B cell (primary cell): ENCODE measurements around the gene NPTX2. TPM values are rescaled to one million over a fixed set of nuclear protein-coding genes. Genes with fewer than 3 reads are reported as not detected.

Experiments
- ATAC-seq: fragments of 200-7000 bp; cut with Tn5 transposase; one replicate; pipeline ENCODE4 v1.10.0; 2021; ENCODE audit warnings: low read depth, mild to moderate bottlenecking, moderate number of reproducible peaks, moderate library complexity
- CTCF ChIA-PET: fragments of 350-600 bp; sonication (Branson Sonifier 250); formaldehyde crosslinking; loops from one replicate; lab custom pipeline; 2021; ENCODE audit warnings: antibody characterized with exemption, inconsistent platforms; lab: Charles Lee
- POLR2A ChIA-PET: fragments of 350-600 bp; sonication (Branson Sonifier 250); formaldehyde crosslinking; loops from one replicate; lab custom pipeline; 2021; ENCODE audit warnings: antibody characterized with exemption; lab: Charles Lee
- DNase-seq: peaks from one replicate; pipeline ENCODE4 v3.0.0; 2013
- H2AFZ ChIP-seq: 2 replicates; pipeline ENCODE4 v1.6.1; 2012; ENCODE audit warnings: mild to moderate bottlenecking, low read depth, low read length; ENCODE audit not compliant: insufficient read depth, poor library complexity, severe bottlenecking
- H3K27ac ChIP-seq, 2 donors: 1 replicate in 1 of 2; 2 replicates in 1 of 2; pipeline ENCODE4 v1.5.1; 2012 to 2013; ENCODE audit warnings: low read length in 2 of 2, mild to moderate bottlenecking in 2 of 2, moderate library complexity in 1 of 2
- H3K27me3 ChIP-seq, 4 experiments: fragments of 200-600 bp in 1 of 4; sonication (generic) in 1 of 4; replicated peaks in 1 of 4; 1 replicate in 2 of 4; 2 replicates in 2 of 4; pipeline versions ENCODE4 v1.6.1 to v1.7.0; 2013 to 2016; ENCODE audit warnings: low read length in 3 of 4, mild to moderate bottlenecking in 2 of 4, mixed read lengths in 1 of 4, moderate library complexity in 1 of 4; ENCODE audit not compliant: insufficient read depth in 4 of 4, control insufficient read depth in 3 of 4; ENCODE audit errors: control extremely low read depth in 1 of 4
- H3K36me3 ChIP-seq, 2 experiments: replicated peaks in 1 of 2; 1 replicate in 1 of 2; 2 replicates in 1 of 2; pipeline versions ENCODE4 v1.6.1 to v1.7.1; 2013; ENCODE audit warnings: low read length in 1 of 2; ENCODE audit not compliant: insufficient read depth in 2 of 2, control insufficient read depth in 1 of 2; ENCODE audit errors: control extremely low read depth in 1 of 2, extremely low read depth in 1 of 2
- H3K4me1 ChIP-seq, 2 donors: fragments of 200-600 bp in 1 of 2; sonication (generic) in 1 of 2; 1 replicate in 1 of 2; 2 replicates in 1 of 2; pipeline versions ENCODE4 v1.5.1 to v1.6.1; 2013 to 2017; ENCODE audit warnings: low read length in 2 of 2; ENCODE audit not compliant: control insufficient read depth in 2 of 2, insufficient read depth in 2 of 2
- H3K4me2 ChIP-seq: replicated peaks from 2 replicates; pipeline ENCODE3; 2012; ENCODE audit warnings: mild to moderate bottlenecking, low read depth, low read length; ENCODE audit not compliant: poor library complexity, severe bottlenecking
- H3K4me3 ChIP-seq, 5 experiments: fragments of 200-600 bp in 1 of 5; sonication (generic) in 1 of 5; 1 replicate in 3 of 5; 2 replicates in 2 of 5; pipeline versions ENCODE4 v1.5.1 to v1.7.0; 2011 to 2016; ENCODE audit warnings: low read length in 4 of 5, mild to moderate bottlenecking in 4 of 5, low read depth in 2 of 5, control low read depth in 1 of 5, moderate library complexity in 1 of 5; ENCODE audit not compliant: insufficient read depth in 1 of 5; ENCODE audit errors: control extremely low read depth in 1 of 5, extremely low read depth in 1 of 5
- H3K79me2 ChIP-seq: fragments of 200-600 bp; sonication (generic); one replicate; pipeline ENCODE4 v1.6.0; 2016; ENCODE audit warnings: low read length; ENCODE audit not compliant: control insufficient read depth, insufficient read depth
- H3K9ac ChIP-seq: fragments of 200-600 bp; sonication (generic); 2 replicates; pipeline ENCODE4 v1.6.1; 2017; ENCODE audit warnings: mild to moderate bottlenecking, low read length, moderate library complexity
- H3K9me3 ChIP-seq, 3 donors: one replicate each; pipeline versions ENCODE4 v1.6.1 to v1.7.1; 2013; ENCODE audit warnings: low read length in 2 of 3; ENCODE audit not compliant: control insufficient read depth in 2 of 3, insufficient read depth in 1 of 3; ENCODE audit errors: control extremely low read depth in 1 of 3
- H4K20me1 ChIP-seq: 2 replicates; pipeline ENCODE4 v1.6.0; 2012; ENCODE audit warnings: mild to moderate bottlenecking, low read length; ENCODE audit not compliant: insufficient read depth, control insufficient read depth, poor library complexity, severe bottlenecking
- H3K27ac Mint-ChIP-seq: one replicate; pipeline ENCODE4 v1.8.0; 2021; ENCODE audit warnings: mixed read lengths
- H3K27me3 Mint-ChIP-seq: one replicate; pipeline ENCODE4 v1.8.0; 2021; ENCODE audit warnings: mixed read lengths
- H3K4me1 Mint-ChIP-seq: one replicate; pipeline ENCODE4 v1.8.0; 2021; ENCODE audit warnings: mixed read lengths
- H3K4me3 Mint-ChIP-seq: one replicate; pipeline ENCODE4 v1.8.0; 2021; ENCODE audit warnings: mixed read lengths
- H3K9me3 Mint-ChIP-seq: one replicate; pipeline ENCODE4 v1.8.0; 2022; ENCODE audit warnings: mixed read lengths; ENCODE audit not compliant: insufficient read depth
- CTCF ChIP-seq: fragments of 200-600 bp; IDR thresholded peaks from one replicate; pipeline ENCODE4 v1.8.0; 2022; ENCODE audit warnings: antibody characterized with exemption, mild to moderate bottlenecking
- EZH2 ChIP-seq: IDR thresholded peaks from 2 replicates; pipeline ENCODE4 v1.6.1; 2012; ENCODE audit warnings: borderline replicate concordance, low read depth, mild to moderate bottlenecking, moderate library complexity, low read length; ENCODE audit not compliant: insufficient read depth, poor library complexity, severe bottlenecking
- WGBS: methylation state at CpG from one replicate; pipeline ENCODE4 v1.1.5; 2013; ENCODE audit warnings: missing lambda C conversion rate; ENCODE audit not compliant: insufficient coverage; 5-methylcytosine and 5-hydroxymethylcytosine counted together
- intact Hi-C: fragments of 100-400 bp; cut with micrococcal nuclease; formaldehyde crosslinking; loops from one replicate; pipeline ENCODE4 v1.10.0; 2022
- polyA plus RNA-seq: library from polyadenylated mRNA; depleted of rRNA; stranded (reverse); fragments of >200 nt; gene quantifications from 2 replicates; pipeline ENCODE4 v1.2.3, GENCODE V29; 2012
- total RNA-seq, 2 donors: library from RNA; stranded (reverse); fragments of 120-200 nt in 1 of 2; gene quantifications; 1 replicate in 1 of 2; 2 replicates in 1 of 2; pipeline versions ENCODE4 v1.2.3 to v1.2.4, GENCODE V29; 2013 to 2022

The NPTX2 gene
- total and polyA plus RNA-seq, 2 donors (not counting 1 experiment from before 2014, with no cell fraction given): not detected

- no peaks in the 10 kb centered on the region for H3K36me3 ChIP-seq
- no peak overlapping the region for H3K4me3 Mint-ChIP-seq
- TF ChIP-seq CTCF: no peak
- no peak for TF ChIP-seq EZH2
- CTCF ChIA-PET: no interaction called here
- H3K4me1 ChIP-seq: no peaks in the 10 kb centered on the region
- no peak overlapping the region for H3K9ac ChIP-seq
- peaks cover 3% of the 10 kb centered on the region for H3K9me3 Mint-ChIP-seq
- H3K4me2 ChIP-seq: no peak overlapping the region
- no peak overlapping the region for H3K4me3 ChIP-seq
- H3K4me1 Mint-ChIP-seq: no peaks in the 10 kb centered on the region
- no peak overlapping the region for H3K27ac Mint-ChIP-seq
- no peak overlapping the region for H3K27ac ChIP-seq
- ATAC-seq: no peak
- intact Hi-C loops: no loop called here
- no peak for DNase-seq
- H3K27me3 Mint-ChIP-seq: peaks cover 12% of the 10 kb centered on the region
- H2AFZ ChIP-seq: no peak overlapping the region
- no peaks in the 10 kb centered on the region for H4K20me1 ChIP-seq
- 80% methylated on average over 22 of the region's 22 CpGs for WGBS
- POLR2A ChIA-PET: no interaction called here
- H3K79me2 ChIP-seq: no peaks in the 10 kb centered on the region
- H3K9me3 ChIP-seq: peaks cover 0 to 4% (median 0%) of the 10 kb centered on the region in 3 donors
- H3K27me3 ChIP-seq: peaks cover 0 to 7% (median 0%) of the 10 kb centered on the region in 4 experiments
Observed at GRCh38 chr7:98569691-98570337, 47.3 kb upstream of the NPTX2 start.

GRCh38 chr7:98571006-98571405 lies 46.1 kb upstream of the NPTX2 start:
- peaks cover 0 to 7% (median 0%) of the 10 kb centered on the region in 4 experiments for H3K27me3 ChIP-seq
- peaks cover 2 to 11% (median 3%) of the 10 kb centered on the region in 3 donors for H3K9me3 ChIP-seq
- ATAC-seq (no peak), DNase-seq (no peak)
- H3K9ac ChIP-seq: no peak overlapping the region
- H3K4me1 Mint-ChIP-seq: no peaks in the 10 kb centered on the region
- no peaks in the 10 kb centered on the region for H3K79me2 ChIP-seq
- ChIA-PET CTCF (no interaction called here), POLR2A (no interaction called here)
- WGBS: 70% methylated on average over 4 of the region's 5 CpGs
- no peak for TF ChIP-seq EZH2
- TF ChIP-seq CTCF: no peak
- no peak overlapping the region for H3K27ac ChIP-seq
- no peak overlapping the region for H3K4me2 ChIP-seq
- H3K36me3 ChIP-seq: no peaks in the 10 kb centered on the region
- peaks cover 8% of the 10 kb centered on the region for H3K9me3 Mint-ChIP-seq
- no peak overlapping the region for H2AFZ ChIP-seq
- peaks cover 12% of the 10 kb centered on the region for H3K27me3 Mint-ChIP-seq
- no peak overlapping the region for H3K4me3 Mint-ChIP-seq
- H3K27ac Mint-ChIP-seq: no peak overlapping the region
- intact Hi-C loops: no loop called here
- H3K4me3 ChIP-seq: no peak overlapping the region
- no peaks in the 10 kb centered on the region for H3K4me1 ChIP-seq
- no peaks in the 10 kb centered on the region for H4K20me1 ChIP-seq
